H9 (cell line): ENCODE results near the gene ENPP7. TPM values are rescaled to one million over a fixed set of nuclear protein-coding genes. Genes with fewer than 3 reads are reported as not detected.

ENCODE experiments used
- DNase-seq: peaks from one replicate; pipeline ENCODE4 v3.0.0-alpha.2; 2017
- H2AFZ ChIP-seq: one replicate; pipeline ENCODE4 v1.6.1; 2013; ENCODE audit warnings: mild to moderate bottlenecking, low read length, control low read depth, moderate library complexity
- H2AK5ac ChIP-seq: 2 replicates; pipeline ENCODE4 v1.6.1; 2013; ENCODE audit warnings: low read length, control low read depth, mixed read lengths; ENCODE audit not compliant: insufficient read length
- H2BK120ac ChIP-seq: one replicate; pipeline ENCODE4 v1.6.1; 2013; ENCODE audit warnings: low read depth, mild to moderate bottlenecking, low read length, control low read depth, inconsistent platforms; ENCODE audit not compliant: poor library complexity, severe bottlenecking
- H2BK12ac ChIP-seq: 2 replicates; pipeline ENCODE4 v1.6.1; 2013; ENCODE audit warnings: low read length, control low read depth, mixed read lengths, low read depth; ENCODE audit not compliant: insufficient read length
- H2BK15ac ChIP-seq: 2 replicates; pipeline ENCODE4 v1.6.1; 2013; ENCODE audit warnings: low read depth, low read length, control low read depth
- H2BK20ac ChIP-seq: one replicate; pipeline ENCODE4 v1.6.1; 2013; ENCODE audit warnings: low read depth, mild to moderate bottlenecking, low read length, control low read depth, inconsistent platforms; ENCODE audit not compliant: poor library complexity, severe bottlenecking
- H2BK5ac ChIP-seq: 2 replicates; pipeline ENCODE4 v1.6.1; 2013; ENCODE audit warnings: low read length, control low read depth, mixed read lengths; ENCODE audit not compliant: insufficient read length
- H3K14ac ChIP-seq: 2 replicates; pipeline ENCODE4 v1.6.1; 2013; ENCODE audit warnings: low read length, control low read depth; ENCODE audit not compliant: insufficient read depth
- H3K18ac ChIP-seq: 2 replicates; pipeline ENCODE4 v1.6.1; 2013; ENCODE audit warnings: low read depth, mild to moderate bottlenecking, mixed read lengths, low read length, control low read depth; ENCODE audit not compliant: insufficient read length
- H3K23ac ChIP-seq: 2 replicates; pipeline ENCODE4 v1.6.1; 2013; ENCODE audit warnings: low read length, control low read depth, mixed read lengths, low read depth; ENCODE audit not compliant: insufficient read length
- H3K23me2 ChIP-seq: 2 replicates; pipeline ENCODE4 v1.6.1; 2013; ENCODE audit warnings: low read depth, mild to moderate bottlenecking, mixed read lengths, low read length, control low read depth; ENCODE audit not compliant: insufficient read length, poor library complexity, severe bottlenecking
- H3K27ac ChIP-seq: 2 replicates; pipeline ENCODE4 v1.5.1; 2013; ENCODE audit warnings: low read length, control low read depth, mixed read lengths, low read depth; ENCODE audit not compliant: insufficient read length
- H3K27me3 ChIP-seq: 2 replicates; pipeline ENCODE4 v1.6.1; 2013; ENCODE audit warnings: low read length, control low read depth, inconsistent platforms; ENCODE audit not compliant: insufficient read depth
- H3K4ac ChIP-seq: 2 replicates; pipeline ENCODE4 v1.6.1; 2013; ENCODE audit warnings: low read depth, mild to moderate bottlenecking, control low read depth, inconsistent platforms, low read length, moderate library complexity
- H3K4me1 ChIP-seq: 2 replicates; pipeline ENCODE4 v1.6.1; 2013; ENCODE audit warnings: low read length, control low read depth, inconsistent platforms; ENCODE audit not compliant: insufficient read depth
- H3K4me2 ChIP-seq: 2 replicates; pipeline ENCODE4 v1.6.1; 2013; ENCODE audit warnings: low read length, control low read depth, mixed read lengths; ENCODE audit not compliant: insufficient read length, insufficient read depth
- H3K56ac ChIP-seq: 2 replicates; pipeline ENCODE4 v1.6.1; 2013; ENCODE audit warnings: low read depth, mild to moderate bottlenecking, mixed read lengths, low read length, control low read depth; ENCODE audit not compliant: insufficient read length
- H3K79me1 ChIP-seq: 2 replicates; pipeline ENCODE4 v1.6.1; 2013; ENCODE audit warnings: low read depth, mild to moderate bottlenecking, moderate library complexity, low read length, control low read depth, inconsistent platforms; ENCODE audit not compliant: insufficient read depth, poor library complexity, severe bottlenecking
- H3K79me2 ChIP-seq: 2 replicates; pipeline ENCODE4 v1.6.1; 2013; ENCODE audit warnings: low read length, control low read depth, inconsistent platforms; ENCODE audit not compliant: insufficient read depth
- H3K9ac ChIP-seq: 2 replicates; pipeline ENCODE4 v1.6.1; 2013; ENCODE audit warnings: low read length, control low read depth, mixed read lengths; ENCODE audit not compliant: insufficient read length; ENCODE audit errors: extremely low read depth
- H3K9me3 ChIP-seq: one replicate; pipeline ENCODE4 v1.6.1; 2013; ENCODE audit warnings: low read depth, low read length, inconsistent platforms; ENCODE audit not compliant: control insufficient read depth
- H3T11ph ChIP-seq: one replicate; pipeline ENCODE4 v1.6.1; 2013; ENCODE audit warnings: mild to moderate bottlenecking, low read length, control low read depth, inconsistent platforms
- H4K20me1 ChIP-seq: one replicate; pipeline ENCODE4 v1.6.1; 2013; ENCODE audit not compliant: control insufficient read depth, insufficient read length, insufficient read depth
- H4K5ac ChIP-seq: 2 replicates; pipeline ENCODE4 v1.6.1; 2013; ENCODE audit warnings: low read depth, mild to moderate bottlenecking, mixed read lengths, low read length, control low read depth; ENCODE audit not compliant: insufficient read length
- H4K8ac ChIP-seq: replicated peaks from 2 replicates; pipeline ENCODE4 v1.6.1; 2013; ENCODE audit warnings: low read length, control low read depth, mixed read lengths, low read depth; ENCODE audit not compliant: insufficient read length
- H4K91ac ChIP-seq: 2 replicates; pipeline ENCODE4 v1.6.1; 2013; ENCODE audit warnings: low read depth, mild to moderate bottlenecking, moderate library complexity, mixed read lengths, low read length, control low read depth; ENCODE audit not compliant: insufficient read length
- H3K27ac Mint-ChIP-seq, 3 experiments: 2 replicates in 2 of 3; 3 replicates in 1 of 3; pipeline ENCODE4 v1.8.0; 2020 to 2021; ENCODE audit warnings: mixed read lengths in 3 of 3, mild to moderate bottlenecking in 1 of 3, moderate library complexity in 1 of 3
- H3K27me3 Mint-ChIP-seq: 2 replicates; pipeline ENCODE4 v1.8.0; 2021; ENCODE audit warnings: low read depth, mild to moderate bottlenecking, moderate library complexity, mixed read lengths
- H3K36me3 Mint-ChIP-seq, 3 experiments: 2 replicates in 2 of 3; 3 replicates in 1 of 3; pipeline ENCODE4 v1.8.0; 2020 to 2021; ENCODE audit warnings: low read depth in 3 of 3, mixed read lengths in 3 of 3; ENCODE audit not compliant: insufficient read depth in 1 of 3
- H3K4me1 Mint-ChIP-seq, 2 experiments: 2 replicates each; pipeline ENCODE4 v1.8.0; 2020; ENCODE audit warnings: mixed read lengths in 2 of 2
- H3K4me3 Mint-ChIP-seq, 2 experiments: 2 replicates in 1 of 2; 3 replicates in 1 of 2; pipeline ENCODE4 v1.8.0; 2020 to 2021; ENCODE audit warnings: mild to moderate bottlenecking in 2 of 2, mixed read lengths in 2 of 2, moderate library complexity in 1 of 2
- H3K9me3 Mint-ChIP-seq, 2 experiments: 2 replicates in 1 of 2; 3 replicates in 1 of 2; pipeline ENCODE4 v1.8.0; 2020; ENCODE audit warnings: mild to moderate bottlenecking in 2 of 2, mixed read lengths in 2 of 2, moderate library complexity in 1 of 2
- CTCF ChIP-seq: fragments of 200-600 bp; sonication (generic); conservative IDR thresholded peaks from 3 replicates; pipeline ENCODE4 v1.8.0; 2021; ENCODE audit warnings: antibody characterized with exemption, mild to moderate bottlenecking
- WGBS: extraction: QIAGEN DNeasy Blood & Tissue Kit; methylation state at CpG from one replicate; pipeline ENCODE4 v1.1.7; 2013; ENCODE audit warnings: missing lambda C conversion rate, low lambda C conversion rate, mixed read lengths; ENCODE audit not compliant: insufficient read length; ENCODE audit errors: extremely low coverage; 5-methylcytosine and 5-hydroxymethylcytosine counted together
- total RNA-seq: library from RNA; stranded (reverse); gene quantifications from 2 replicates; pipeline ENCODE4 v1.2.1, GENCODE V29; 2021

ENPP7 gene
- total RNA-seq, 1 experiment from 2014 or later: not detected

- Histone ChIP-seq H3K27me3 (peaks cover 10% of the 10 kb centered on the region), H3K23ac (no peak overlapping the region), H3K18ac (no peak overlapping the region), H3K4me2 (no peak overlapping the region), H4K5ac (no peak overlapping the region), H2BK15ac (no peak overlapping the region), H3K56ac (no peak overlapping the region), H4K8ac (no peak overlapping the region), H4K91ac (no peak overlapping the region), H4K20me1 (peaks cover 5% of the 10 kb centered on the region), H3K79me2 (no peaks in the 10 kb centered on the region), H3K14ac (no peak overlapping the region), H3K79me1 (no peaks in the 10 kb centered on the region), H2AFZ (no peak overlapping the region), H3K4ac (no peak overlapping the region), H3K23me2 (peaks cover 11% of the 10 kb centered on the region), H2BK120ac (no peak overlapping the region), H3K4me1 (peaks cover 2% of the 10 kb centered on the region; the same call in 1 of the 2 replicates), H3K27ac (no peak overlapping the region), H3T11ph (no peak overlapping the region), H3K9me3 (no peaks in the 10 kb centered on the region), H2BK20ac (no peak overlapping the region), H2AK5ac (no peak overlapping the region), H3K9ac (no peak overlapping the region), H2BK12ac (no peak overlapping the region), H2BK5ac (no peak overlapping the region)
- no peaks in the 10 kb centered on the region for H3K36me3 Mint-ChIP-seq
- peaks cover 5 to 8% of the 10 kb centered on the region in 2 experiments for H3K4me1 Mint-ChIP-seq
- H3K27me3 Mint-ChIP-seq: peaks cover 66% of the 10 kb centered on the region
- no peak for DNase-seq
- WGBS: no CpG with 5 or more reads among the region's 13 CpGs
- no peak overlapping the region for H3K27ac Mint-ChIP-seq
- H3K4me3 Mint-ChIP-seq: no peak overlapping the region
- TF ChIP-seq CTCF: no peak
- no peaks in the 10 kb centered on the region for H3K9me3 Mint-ChIP-seq
Observed at GRCh38 chr17:79752175-79752574, 21.4 kb downstream of the ENPP7 start.
